Measurements from ENCODE around the gene VSIG10L2.
A peak's percentile ranks its signal among the peaks of the same experiment; 100 is the strongest.
"Not testable (repeated sequence)": the region's sequence is repeated elsewhere in the genome, so short reads cannot be mapped to it uniquely, and the experiment has no call there.

The VSIG10L2 gene

DNA sequence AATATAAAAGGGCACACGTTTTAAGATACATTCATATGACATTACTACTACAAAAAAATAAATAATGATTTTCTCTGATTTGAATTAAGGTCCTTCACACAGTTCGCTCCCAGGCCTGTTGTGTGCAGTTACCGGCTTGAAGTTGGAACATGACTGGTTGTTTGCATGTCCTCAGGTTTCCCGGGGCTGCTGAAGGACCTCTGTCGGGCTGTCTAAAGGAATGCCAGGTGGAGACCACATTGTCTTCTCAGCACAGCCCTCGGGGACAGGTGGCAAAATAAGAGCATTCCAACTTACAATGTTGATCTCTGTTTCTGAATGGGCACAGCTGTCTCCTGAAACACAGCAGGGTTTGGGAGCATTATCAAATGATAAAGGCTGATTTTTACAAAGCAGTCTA is 14.9 kb downstream of the VSIG10L2 start:
- DNase-seq (ENCODE audit: low read depth in 2 of 2): no peak

DNA sequence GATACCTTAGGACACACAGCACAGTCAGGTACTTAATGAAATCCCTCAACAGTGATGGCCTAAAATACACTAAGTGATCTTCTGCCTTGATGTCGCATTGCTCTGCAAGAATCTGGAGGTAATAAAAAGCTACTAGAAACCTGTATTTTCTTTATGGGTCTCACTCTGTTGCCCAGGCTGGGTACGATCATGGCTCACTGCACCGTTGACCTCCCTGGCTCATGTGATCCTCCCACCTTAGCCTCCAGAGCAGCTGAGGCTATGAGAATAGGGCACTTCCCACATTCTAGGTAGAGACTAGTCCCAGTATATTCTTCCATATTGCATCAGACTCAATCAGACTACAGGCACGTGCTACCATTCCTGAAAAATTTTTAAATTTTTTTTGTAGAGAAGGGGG is 21.7 kb downstream of the VSIG10L2 start:
- no peak for DNase-seq (ENCODE audit: low read depth in 2 of 2)

DNA sequence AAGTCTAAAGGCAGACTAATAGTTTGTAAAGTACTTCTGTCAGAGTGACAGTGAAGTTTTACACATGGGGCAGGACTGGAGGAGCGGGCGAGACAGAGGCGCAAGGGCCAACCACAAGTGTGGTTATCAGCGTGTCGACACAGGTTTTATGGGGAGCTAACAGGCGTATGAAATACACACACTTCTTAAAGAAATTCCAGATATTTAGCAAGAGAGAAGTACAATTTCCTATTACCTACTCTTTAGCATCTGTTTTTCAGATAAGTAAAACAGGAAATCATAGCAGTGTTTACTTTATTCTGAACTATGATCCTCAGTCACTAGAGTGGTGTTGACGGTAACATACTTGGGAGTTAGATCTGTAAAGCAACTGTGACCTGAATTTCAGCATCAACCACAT is 22.5 kb downstream of the VSIG10L2 start:
- no peak for DNase-seq (ENCODE audit: low read depth in 2 of 2)

DNA sequence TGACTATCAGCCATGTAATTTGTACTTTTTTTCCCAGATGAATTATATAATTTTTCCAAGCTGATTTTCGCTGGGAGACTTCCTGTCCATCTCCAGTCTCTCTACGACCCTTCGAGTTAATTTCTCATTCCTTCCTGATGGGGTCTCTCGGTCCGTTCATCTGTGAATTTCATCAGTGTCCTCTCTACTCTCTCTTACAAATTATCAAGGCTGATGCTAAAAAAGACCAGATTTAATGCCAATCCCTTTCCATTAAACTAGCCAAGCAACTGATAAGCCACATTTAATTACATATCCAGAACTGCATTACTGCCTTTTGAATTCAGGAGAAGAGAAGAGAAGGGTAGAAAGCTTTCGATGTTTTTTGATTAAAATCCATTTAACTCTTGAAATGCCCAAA is 25.8 kb downstream of the VSIG10L2 start:
- no peak for DNase-seq (ENCODE audit: low read depth in 2 of 2)

DNA sequence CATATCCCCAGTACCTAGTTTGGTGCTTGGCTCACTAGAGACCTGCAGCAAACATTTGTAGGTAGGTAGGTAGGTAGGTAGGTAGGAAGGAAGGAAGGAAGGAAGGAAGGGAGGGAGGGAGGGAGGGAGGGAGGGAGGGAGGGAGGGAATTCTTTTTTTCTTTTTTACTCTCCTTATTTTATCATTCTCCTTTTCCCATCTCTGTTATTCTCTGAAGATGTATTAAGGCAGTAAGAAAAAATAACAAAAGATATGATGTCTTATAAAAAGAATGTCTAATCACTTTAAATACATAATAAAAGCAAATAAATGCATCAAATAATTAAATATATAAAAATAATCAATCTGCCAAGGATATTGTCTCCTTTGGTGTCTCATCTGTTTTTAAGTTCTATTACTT is 28.4 kb downstream of the VSIG10L2 start:
- no peak for DNase-seq (ENCODE audit: low read depth in 2 of 2)

DNA sequence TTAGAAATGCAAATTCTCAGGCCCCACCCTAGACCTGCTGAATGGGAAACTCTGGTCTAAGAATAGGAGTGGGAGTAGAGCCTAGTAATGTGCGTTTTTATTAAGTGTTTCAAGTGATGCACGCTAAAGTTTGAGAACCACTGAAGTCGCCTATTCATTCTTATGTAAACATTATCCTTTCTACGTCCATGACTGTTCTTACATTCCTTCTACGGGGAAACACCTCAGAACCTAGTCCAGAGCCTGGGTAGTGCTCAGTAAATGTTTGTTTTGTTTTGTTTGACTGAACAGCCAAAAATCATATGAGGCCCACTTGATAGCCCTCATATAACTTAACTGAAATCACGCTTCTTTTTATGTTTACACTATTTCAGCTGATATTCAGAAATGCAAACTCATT is 29.8 kb downstream of the VSIG10L2 start:
- no peak for DNase-seq (ENCODE audit: low read depth in 2 of 2)

DNA sequence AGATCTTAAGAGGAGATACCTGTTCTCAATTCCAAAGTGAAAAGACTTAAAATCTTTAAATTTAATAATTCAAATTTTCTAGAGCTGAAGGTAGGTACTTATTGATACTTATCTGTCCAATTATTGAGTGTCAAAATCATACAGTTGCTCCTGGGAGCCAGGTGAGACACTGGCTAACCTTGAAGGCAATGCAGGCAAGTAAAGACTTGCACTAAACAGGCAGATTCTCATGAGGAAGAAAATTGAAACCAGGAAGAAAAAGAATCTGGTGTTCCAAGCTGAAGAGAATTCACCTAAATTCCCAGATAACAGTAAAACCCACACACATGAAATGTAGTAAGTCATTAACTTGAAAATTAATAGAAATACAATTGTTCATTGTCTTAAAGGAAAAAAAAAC is 30.3 kb downstream of the VSIG10L2 start:
- DNase-seq (ENCODE audit: low read depth in 2 of 2): no peak

DNA sequence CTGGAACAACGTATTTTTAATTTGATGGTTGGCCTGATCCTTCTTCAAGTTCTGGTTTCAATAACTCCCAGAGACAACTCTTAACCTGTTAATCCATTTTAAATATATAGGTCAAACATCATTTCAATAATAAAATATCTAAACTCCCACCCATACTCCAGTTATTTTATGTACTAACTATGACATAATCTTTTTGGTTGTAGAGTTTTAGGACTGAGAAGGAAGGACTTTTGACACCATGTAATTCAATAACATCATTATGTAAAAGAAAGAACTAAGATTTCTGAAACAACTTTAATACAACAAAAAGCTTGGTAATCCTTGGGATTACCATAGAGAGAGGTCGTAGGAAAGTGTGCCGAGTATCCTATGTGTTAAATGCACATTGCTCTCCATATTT is 31.5 kb downstream of the VSIG10L2 start:
- no peak for DNase-seq (ENCODE audit: low read depth in 2 of 2)

DNA sequence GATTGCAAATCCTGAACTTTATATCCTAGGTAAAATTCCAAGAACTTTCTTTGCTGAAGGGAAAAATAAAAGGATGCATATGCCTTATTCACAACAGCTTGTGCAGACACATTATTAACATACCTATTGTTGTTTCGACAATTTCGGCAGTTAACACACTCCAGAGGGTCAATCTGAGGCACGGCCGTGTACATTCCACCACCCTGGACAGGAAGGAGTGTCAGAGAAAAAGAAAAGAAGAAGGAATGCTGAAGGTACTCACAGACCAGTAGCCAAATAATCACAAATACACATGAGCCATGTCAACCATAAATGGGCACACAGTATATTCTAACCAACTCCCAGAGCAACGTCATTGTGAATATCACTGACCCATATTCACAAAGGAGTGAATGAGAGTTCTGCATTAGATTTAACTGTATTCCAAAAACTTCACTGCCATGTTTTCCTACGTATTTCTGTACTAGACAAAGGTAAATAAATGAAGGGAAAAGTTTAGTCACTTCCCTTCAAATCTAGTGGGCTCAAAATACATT is 32.4 kb downstream of the VSIG10L2 start:
- DNase-seq (ENCODE audit: low read depth in 2 of 2): no peak

DNA sequence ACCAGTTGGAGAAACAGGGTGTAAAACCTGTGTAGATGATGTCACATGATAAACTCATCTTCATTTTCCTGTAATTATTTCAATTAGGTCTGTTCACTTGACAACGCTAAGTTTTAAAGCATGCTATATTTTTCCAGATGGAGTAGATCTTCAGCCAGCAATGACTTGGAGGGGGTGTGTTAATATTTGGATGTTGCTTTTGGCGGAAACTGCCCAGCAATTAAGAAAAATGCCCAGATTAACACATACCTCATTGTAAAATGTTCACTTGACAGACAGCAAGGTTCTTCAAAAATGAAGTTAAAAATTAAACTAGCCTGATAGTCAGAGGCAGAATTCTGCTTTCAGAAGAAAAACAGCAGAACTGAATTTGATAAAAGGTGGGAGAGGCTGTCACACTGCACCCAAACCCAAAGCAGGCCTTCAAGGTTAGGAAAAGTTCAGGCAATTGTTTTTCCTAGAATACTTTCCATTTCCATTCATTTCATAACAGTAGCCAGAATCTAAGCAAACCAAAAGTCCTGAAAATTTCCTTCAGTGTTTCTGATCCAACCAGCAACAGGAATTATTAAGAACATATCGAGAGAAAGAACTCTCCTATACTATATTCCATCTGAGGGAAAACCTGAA is 33.0 kb downstream of the VSIG10L2 start:
- DNase-seq (ENCODE audit: low read depth in 2 of 2): no peak

DNA sequence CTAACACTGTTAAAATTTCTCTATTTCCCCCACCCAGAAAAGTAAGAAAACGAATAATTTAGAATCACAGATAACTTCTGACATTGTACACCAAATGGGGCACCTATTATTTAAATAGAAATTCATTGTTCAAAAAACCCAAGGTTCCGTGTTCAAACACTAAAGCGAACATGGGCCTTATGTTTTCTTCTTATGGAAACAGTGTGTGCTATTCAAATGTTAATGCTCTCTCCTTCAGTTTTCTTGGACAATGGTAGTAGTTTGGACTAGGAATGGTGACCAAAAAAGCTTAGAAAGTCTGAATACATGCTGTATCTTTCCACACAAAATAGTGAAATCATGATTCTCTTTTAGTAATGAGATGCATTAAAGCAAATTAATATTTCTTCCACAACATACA is 33.7 kb downstream of the VSIG10L2 start:
- no peak for DNase-seq (ENCODE audit: low read depth in 2 of 2)

DNA sequence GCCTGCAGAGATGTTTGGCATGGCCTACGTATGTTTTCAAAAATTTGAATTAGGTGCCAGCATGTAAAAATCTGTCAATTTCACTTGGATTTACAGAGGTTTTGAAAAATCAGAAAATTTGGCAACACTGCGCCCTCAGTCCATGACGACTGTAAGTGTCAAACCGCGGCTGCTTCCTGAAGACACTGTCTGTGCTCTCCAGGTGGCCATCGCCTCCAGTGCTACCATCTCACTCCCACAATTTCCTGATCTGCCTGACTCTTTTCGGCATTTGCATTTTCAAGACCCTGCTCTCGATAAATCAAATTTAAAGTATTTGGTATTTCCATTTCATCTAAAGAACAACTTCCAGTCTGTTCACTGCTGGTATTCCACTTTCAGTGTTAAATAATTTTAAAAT is 34.6 kb downstream of the VSIG10L2 start:
- no peak for DNase-seq (ENCODE audit: low read depth in 2 of 2)

DNA sequence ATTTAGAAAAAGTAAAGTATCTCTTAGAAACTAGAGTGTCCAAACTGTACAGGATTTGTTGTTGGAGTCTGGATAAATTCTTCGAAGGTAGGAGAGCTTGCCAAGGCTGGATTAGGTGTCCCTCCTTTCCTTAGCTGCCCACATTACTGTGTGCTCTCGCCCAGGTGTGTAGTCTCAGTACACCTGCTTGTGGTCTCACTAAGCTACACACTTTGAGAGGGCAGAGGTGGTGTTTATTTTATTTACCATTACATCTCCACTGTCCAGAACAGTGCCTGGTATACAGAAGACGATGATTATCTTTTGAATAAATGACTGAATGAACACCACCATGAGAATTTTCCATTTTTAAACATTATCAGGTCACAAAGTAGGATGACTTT is 36.5 kb downstream of the VSIG10L2 start:
- DNase-seq (ENCODE audit: low read depth in 2 of 2): no peak

DNA sequence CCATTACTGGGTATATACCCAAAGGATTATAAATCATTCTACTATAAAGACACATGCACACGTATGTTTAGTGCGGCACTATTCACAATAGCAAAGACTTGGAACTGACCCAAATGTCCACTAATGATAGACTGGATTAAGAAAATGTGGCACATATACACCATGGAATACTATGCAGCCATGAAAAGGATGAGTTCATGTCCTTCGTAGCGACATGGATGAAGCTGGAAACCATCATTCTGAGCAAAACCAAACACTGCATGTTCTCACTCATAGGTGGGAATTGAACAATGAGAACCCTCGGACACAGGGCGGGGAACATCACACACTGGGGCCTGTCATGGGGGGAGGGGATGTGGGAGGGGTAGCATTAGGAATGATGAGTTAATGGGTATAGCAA is 40.1 kb downstream of the VSIG10L2 start:
- DNase-seq (ENCODE audit: low read depth in 2 of 2): not testable (repeated sequence)

DNA sequence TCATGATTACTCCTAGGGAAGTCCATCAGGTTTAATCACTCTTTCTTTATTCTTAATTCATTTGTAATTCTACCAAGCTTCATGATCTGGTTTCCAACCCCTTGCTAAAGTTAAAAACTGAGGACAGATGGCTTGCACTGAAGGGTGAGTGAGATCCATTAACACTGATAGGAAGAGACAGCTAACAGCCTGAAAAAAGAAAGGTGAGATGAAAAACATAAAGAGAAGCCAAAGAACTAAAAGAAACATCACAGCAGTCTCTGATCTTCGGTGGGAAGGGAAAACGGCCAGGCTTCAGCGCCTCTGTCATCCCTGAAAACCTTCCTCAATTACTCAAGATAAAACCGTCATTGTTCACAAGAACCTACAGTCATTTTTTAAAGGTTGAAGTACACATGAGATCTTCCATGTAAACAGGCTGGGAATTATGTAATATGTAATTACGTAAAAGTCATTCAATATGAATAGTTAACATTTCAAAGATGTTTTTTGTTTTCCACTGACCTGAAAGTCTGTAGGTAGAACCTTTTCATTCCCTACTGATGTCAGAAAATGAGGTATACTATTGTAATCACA is 41.3 kb downstream of the VSIG10L2 start:
- DNase-seq (ENCODE audit: low read depth in 2 of 2): no peak

DNA sequence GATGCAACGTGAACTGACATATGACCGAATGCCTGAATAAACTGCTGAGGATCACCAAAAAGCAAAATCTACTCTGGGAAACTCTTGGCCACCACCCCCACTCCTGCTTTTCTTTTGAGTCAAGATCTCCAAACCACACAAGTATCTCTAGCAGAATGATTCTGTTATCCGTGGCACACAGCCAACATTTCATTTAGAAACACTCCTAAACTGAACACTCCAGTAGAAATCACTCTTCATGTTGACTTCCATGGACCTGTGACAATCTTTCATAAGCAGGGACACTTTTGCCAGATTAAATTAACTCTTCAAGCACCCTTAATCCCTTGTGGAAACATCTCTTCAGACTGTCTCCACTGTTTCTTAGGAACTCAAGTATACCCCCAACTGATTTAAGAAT is 44.4 kb downstream of the VSIG10L2 start:
- DNase-seq (ENCODE audit: low read depth in 2 of 2): peak in 1 of 2 experiments; percentile 1

DNA sequence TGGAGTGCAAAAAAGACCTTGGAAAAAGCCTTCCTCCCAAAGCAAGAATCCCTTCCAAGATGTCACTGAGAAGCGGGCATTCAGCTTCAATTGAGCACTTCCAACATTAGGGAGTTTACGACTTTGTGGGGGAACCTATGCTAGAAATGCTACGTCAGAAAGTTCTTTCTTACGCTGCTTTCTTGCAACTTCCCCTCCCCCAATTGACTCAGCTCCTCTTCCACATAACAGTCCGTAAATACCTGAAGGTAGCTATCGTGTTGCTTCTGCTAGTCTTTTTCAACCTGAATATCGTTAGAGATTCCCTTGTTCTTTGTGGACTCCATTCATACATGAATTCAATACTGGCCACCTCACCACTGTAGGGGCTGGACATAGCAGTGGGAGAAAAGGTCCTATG is 47.0 kb downstream of the VSIG10L2 start:
- no peak for DNase-seq (ENCODE audit: low read depth in 2 of 2)

DNA sequence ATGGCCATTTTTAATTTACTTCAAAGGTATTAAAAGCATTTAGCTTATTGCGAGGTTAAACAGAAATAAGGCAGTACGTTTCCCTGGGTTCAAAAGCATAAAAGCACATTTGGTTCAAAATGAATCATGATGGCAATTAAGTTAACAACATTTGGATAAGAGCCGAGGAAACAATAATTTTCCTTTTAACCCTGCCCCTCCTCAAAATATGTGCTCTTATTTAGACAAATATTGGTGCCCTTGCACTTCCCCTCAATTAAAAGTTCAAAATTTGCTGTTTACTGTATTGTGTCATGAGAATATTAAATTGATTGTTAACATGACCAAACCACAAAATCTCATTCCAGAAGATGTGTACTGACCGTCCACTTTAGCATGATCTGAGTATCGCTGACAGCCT is 48.7 kb downstream of the VSIG10L2 start:
- no peak for DNase-seq (ENCODE audit: low read depth in 2 of 2)

DNA sequence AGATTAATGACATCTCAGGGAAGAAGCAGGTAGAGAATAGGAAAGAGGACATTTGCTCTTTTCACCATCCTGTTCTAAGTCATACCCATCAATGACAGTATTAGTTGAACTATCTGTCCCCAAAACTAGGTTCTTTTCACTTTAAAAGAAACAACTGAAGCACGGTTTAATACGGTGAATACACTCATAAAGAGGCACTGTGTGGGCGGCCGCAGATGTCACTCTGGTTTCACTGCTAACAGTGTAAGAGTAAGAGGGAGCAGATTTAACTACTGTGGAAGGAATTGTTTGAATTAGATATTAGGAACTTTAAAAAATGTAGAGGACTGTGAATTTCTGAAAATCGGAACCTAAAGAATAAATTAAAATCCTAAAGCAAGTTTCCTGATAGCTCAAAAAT is 49.5 kb downstream of the VSIG10L2 start:
- peak; percentile 2 to 51 for DNase-seq (ENCODE audit: low read depth in 2 of 2)

DNA sequence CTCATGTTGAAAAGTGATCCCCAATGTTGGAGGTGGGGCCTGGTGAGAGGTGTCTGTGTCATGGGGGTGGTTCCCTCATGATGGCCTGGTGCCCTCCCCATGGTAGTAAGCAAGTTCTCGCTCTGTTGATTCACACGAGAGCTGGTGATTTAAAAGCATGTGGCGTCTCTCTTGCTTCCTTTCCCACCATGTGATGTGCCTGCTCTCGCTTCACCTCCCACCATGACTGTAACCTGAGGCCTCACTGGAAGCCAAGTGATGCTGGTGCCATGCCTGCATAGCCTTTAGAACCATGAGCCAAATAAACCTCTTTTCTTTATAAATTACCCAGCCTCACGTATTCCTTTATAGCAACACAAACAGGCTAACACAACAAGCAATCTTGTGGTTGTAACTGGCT is 52.4 kb downstream of the VSIG10L2 start:
- no peak for DNase-seq (ENCODE audit: low read depth in 2 of 2)

DNA sequence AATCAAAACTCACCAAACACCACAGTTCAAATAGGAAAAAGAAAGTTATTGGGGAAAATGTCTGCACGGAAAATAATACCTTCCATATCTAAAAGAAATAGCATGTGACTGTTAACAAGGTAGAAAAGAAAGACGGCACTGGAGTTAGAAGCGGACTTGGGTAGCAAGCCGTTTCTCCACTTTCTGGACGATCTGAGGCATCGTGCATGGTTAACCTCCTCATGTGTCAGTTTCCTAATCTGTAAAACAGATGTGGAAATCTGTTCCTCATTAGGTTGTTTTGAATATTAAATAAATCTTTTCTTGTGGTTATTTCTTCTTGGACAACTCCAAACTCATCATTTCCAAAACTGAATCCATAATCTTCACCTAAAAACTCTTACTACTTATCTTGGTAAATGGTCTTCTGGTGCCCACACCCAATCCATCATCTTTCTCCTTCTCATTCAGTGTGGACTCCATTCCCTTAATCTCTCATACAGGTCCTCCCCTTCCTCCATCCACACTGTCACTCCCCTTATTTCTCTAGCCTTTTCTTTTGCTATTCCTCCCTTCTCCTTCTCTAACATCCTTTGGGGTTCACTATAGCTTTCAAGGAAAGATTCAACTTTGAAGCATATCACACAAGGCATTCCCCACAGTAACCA is 53.5 kb downstream of the VSIG10L2 start:
- DNase-seq (ENCODE audit: low read depth in 2 of 2): no peak

DNA sequence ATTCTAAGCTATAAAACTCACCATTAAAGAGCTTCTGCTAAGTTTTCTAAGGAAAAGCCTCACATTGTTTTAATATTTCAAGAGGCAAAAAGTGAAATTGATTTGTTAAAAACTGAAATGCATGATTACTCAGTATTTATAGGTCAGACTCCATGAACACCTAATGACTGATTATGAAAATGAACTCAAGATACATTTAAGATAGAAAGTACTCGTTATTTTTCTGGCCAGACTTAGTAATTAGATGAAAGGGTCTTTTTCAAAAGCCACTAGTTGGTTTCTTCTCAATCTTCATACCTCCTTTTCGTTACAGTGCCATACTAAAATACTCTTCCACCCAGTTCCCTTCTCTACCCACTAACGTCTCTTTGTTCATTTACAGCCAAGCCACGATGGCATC is 56.3 kb downstream of the VSIG10L2 start:
- DNase-seq (ENCODE audit: low read depth in 2 of 2): no peak
